HG03139 (cell line): ENCODE measurements around the gene TMPRSS7.
"Not testable (repeated sequence)": the region's sequence is repeated elsewhere in the genome, so short reads cannot be mapped to it uniquely, and the experiment has no call there.

ENCODE experiments used
- ATAC-seq: cut with Tn5 transposase; IDR thresholded peaks from one replicate; pipeline ENCODE4 v1.9.1; 2021; ENCODE audit not compliant: unreplicated experiment

Gene TMPRSS7

DNA sequence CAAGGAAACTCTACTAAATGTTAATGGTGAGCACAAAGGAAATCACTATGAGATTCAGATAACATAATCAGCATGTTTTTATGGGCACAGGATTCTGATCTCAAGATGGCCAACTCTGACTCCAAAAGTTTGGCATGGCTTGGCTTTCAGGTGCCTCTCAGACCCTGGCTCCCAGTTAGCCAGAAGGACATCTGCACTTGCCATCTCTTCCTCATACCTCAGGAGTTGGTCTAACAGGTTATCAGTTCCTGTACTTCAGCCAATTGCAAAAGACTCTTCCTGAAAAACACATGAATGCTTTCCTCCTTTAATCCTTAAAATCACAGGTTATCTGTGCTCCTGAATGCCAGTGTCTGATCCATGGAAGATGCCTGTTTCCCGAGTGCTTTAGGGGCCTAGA is 25.0 kb downstream of the TMPRSS7 start:
- no peak for ATAC-seq

DNA sequence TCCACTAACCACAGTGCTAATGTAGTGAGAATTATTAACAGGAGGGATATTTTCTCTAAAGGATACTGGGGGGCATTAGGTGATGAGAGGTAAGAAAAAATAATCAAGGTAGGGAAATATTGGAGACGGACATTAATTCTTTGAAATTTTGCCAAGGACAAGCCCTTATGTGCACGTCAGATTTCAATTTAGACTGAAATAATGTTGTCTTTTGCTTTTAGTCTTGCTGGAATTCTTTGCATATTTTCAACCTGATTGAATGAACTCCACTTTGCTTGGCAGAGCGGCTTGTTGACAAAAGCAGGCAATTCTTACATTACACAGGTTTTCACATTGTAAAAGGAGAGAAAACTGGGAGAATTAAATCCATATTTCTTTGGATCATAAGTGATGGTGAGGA is 26.6 kb downstream of the TMPRSS7 start:
- no peak for ATAC-seq

- ATAC-seq, result not testable (repeated sequence)
Measured at GRCh38 chr3:112072387-112073060, 38.0 kb downstream of the TMPRSS7 start.

DNA sequence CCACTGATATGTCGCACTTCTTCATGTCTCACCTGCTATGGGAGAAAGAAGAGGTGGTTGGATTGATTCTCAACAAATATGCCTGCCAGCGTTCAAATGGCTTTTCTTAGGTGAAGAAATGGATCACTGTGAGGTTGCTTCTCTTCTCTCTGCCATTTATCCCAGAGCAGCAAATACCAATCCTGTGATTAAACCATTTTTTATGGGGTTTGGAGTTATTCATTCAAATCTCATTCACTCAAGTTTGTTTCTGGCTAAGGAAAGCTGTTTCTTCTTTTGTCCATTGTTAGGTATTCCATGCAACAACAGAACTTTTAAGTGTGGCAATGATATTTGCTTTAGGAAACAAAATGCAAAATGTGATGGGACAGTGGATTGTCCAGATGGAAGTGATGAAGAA is 39.5 kb downstream of the TMPRSS7 start:
- no peak for ATAC-seq

DNA sequence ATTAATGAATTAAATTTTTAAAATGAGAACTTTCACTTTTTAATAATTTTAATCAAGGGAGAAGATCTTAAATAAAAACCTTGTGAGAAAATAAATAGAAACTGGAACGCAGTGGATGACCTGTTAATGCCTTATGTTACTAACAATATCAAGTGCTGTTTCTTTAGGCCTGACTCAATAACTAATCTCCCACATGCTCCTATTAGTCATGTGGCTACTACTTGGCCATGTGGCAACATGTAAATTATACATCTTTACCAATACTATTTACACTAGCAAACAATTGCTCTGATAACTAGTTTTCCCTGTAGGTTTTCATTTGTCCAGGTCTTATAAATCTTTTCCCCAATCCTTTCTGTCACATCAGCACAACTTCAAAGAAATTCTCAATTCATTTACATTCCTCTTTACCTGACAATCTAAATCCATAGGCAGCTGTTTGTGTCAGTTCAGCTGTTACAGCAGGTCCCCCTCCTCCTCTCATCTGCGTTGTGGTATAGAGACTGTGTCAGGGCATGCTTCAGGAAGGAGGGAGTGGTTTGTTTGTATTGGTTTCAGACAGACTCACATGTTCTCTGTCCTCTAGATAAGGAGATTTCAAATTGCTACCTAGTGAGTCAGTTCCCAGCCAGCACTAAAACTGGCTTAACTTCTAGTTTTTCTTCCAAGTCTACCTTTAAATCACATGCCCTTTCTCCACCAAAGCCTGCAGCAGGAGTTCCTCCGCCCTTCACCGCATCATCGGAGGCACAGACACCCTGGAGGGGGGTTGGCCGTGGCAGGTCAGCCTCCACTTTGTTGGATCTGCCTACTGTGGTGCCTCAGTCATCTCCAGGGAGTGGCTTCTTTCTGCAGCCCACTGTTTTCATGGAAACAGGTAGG is 40.3 kb downstream of the TMPRSS7 start:
- no peak for ATAC-seq

DNA sequence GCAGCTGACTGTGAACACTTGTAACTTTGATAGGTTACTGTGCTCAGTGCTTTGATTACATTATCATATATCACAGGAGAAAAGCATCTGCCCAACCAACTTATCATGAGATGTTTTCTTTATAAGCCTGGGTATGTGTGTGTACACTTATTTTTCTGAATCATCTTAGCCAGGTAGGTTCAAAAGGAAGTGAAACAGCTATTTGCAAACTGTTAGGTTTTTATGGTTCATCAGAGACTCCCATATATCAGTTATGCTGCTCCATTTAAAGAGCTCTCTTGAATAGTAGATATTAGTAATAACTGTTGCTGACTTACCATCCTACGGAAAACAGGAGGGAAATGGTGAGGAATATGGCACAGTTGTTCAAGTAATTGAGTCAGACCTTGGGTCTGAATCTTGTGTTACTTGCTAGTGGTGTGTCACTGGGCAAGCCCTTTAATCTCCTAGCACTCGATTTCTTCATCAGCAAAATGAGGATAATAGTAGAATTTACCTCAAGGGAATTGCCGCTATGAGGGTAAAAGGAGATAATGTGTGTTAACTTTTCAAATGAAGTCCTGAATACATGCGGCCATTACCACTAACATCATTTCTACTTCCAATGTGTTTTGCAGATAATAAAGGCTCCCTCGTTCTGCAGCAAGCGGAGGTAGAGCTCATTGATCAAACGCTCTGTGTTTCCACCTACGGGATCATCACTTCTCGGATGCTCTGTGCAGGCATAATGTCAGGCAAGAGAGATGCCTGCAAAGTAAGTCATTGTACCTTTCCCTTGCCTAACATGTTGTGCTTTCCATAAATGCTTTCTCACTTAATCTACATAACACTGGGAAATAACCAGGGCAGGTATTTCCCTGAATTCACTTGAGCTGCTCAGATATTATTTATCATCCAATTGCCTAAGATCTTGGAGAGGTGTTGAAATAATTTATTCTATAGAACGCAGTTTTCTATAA is 43.9 kb downstream of the TMPRSS7 start:
- ATAC-seq, result no peak

- ATAC-seq, result no peak
Measured at GRCh38 chr3:112083239-112083638, 48.7 kb downstream of the TMPRSS7 start.

DNA sequence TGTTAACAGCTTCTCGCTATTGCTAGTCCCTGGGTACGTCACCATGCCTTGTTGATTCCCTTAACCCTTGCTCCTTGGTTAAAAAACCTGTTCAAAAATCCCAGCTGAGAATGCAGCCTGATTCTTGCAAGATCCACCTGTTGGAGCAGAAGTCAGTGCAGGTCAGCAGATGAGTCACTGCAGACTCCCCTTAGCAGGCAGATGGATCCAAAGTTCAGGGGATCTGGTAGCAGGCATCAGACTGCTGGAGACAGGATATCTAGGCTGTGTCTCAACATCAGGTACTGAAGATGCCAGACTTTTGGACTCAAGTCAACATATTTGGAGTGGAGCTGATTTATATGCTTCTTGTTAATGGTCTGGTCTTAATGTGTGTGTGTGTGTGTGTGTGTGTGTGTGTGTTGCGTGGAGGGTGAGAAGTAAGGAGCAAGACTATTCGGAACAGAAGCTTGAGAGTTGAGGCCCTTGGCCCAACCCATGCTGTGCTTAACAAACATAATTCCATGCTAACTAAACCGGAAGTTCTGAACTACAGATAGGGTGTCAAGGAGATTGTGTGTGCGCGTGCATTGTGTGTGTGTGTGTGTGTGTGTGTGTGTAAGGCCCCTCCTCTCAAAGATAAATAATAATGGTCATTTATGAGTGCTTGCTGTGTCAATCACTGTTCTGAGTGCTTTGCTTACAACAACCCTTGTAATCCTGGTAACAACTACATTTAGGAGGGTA is 50.6 kb downstream of the TMPRSS7 start:
- no peak for ATAC-seq

DNA sequence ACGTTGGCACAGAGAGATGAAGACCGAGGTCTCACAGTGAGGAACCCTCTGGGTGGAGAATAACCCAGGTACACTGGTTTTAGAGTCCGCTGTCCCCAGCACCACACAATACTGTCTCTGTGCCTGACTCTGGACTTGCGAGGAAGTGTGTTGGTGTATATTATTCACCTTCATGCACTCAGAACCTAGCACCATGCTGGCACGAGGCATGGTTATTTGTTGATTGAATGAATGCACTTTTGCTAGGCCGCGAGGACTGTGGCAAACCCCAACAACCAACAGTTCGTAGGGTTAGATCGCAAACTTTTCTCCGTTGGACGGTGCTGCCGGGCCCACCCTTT is 51.2 kb downstream of the TMPRSS7 start:
- ATAC-seq, result no peak

DNA sequence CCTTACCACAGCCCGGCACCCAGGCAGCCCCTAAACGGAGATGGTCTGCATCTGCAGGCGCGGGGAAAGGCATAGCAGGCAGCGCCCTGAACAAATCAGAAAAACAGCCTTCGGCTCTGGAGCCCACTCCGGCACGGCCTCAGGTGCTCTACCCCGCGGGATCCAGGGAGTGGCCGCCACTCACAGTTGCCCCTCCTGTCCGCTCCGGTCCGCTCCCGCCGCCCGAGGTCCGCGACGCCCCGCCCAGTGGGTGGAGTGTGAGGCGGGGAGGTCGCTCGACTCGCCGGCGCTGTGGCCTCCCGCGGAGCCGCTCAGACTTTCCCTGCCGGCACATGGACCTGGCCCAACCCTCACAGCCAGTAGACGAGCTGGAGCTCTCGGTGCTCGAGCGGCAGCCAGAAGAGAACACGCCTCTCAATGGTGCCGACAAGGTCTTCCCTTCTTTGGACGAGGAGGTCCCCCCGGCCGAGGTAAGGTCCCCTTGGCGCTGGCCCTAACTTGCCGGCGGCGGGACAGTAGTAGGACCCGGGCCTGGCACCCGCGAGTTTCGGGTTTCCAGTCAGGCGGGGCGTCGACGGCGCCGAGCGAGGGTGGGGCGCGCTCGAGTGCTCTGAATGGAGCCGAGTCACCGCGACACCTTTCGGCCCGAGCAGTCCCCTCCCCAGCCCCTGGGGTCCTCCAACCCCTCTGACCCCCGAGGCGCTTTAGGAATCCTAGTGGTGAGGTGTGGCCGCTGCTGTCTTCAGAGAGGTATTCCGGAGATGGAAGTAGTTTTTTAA is 51.7 kb downstream of the TMPRSS7 start, which contains the start of gene C3orf52:
TSS of gene C3orf52 (plus strand) at position 314 of the 779 bp plus-strand sequence. CDS start at position 333, 19 bp downstream.
- no peak for ATAC-seq

- ATAC-seq, result no peak
Measured at GRCh38 chr3:112086875-112087524, 52.5 kb downstream of the TMPRSS7 start.

DNA sequence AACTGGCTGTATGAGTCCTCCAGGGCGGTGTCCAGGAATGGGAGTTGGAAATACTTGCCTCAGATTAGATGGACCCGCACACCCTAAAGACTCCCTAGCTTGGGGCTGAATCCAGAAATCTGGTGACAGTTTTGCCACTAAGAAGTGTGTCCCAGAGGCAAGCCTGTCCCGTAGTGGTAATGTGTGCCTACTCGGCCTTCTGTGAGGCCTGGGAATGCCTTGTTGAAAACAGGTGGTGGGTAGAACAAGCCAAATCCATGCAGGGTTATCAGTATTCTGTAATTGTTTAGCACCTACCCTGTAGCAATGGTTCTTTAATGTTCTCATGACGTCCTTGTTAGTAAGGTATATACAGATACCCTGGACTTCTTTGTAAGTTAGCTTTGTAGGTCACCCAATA is 53.2 kb downstream of the TMPRSS7 start:
- ATAC-seq, result no peak

- no peak for ATAC-seq
Measured at GRCh38 chr3:112088944-112089343, 54.4 kb downstream of the TMPRSS7 start.

GRCh38 chr3:112089956-112090886 is 55.7 kb downstream of the TMPRSS7 start:
- no peak for ATAC-seq

DNA sequence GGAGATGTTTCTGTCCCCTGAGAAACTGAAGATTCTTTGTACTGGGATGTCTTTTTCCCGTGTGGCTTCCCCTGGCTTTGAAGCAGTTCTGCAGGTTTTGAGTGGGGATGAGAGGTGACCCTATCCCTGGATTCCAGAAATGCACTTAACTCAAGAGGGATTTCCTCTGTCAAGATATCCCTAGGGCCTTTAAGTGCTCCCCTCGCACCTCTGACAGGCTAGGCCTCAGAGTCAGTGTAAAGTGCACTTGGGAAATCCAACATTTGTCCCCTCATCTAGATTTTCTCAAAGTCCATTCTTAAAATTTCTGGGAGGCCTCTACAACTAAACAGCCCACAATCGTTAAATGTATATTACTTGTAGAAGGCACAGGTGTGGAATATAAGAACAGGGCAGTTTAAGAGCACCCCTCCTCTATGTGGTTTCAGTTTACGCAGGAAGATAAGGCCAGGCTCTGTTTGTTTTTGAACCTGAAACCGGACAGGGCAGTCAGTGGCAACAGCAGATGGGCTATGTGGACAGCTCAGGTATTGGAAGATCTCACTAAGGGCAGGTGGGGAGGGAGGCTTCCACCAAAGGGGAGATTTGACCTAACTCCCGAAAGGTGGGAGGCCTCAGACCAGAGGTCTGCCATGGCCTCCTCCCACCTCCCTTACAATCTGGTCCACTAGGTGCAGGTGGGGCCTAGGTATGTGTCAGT is 56.5 kb downstream of the TMPRSS7 start:
- ATAC-seq, result no peak

- ATAC-seq, result no peak
Measured at GRCh38 chr3:112092496-112093179, 58.1 kb downstream of the TMPRSS7 start.

- no peak for ATAC-seq
Measured at GRCh38 chr3:112093180-112093522, 58.6 kb downstream of the TMPRSS7 start.
